Activated naive CD8-positive, alpha-beta T cell treated with anti-CD3 and anti-CD28 coated beads, Interleukin-2, amount 50 U/mL, for 24 hours (primary cell): Measurements from ENCODE around the gene KLHL24.
"Not testable (repeated sequence)": the region's sequence is repeated elsewhere in the genome, so short reads cannot be mapped to it uniquely, and the experiment has no call there.

Source experiments
- ATAC-seq: fragments of 150-1000 bp; cut with Tn5 transposase; one replicate; pipeline ENCODE4 v1.10.0; 2021
- DNase-seq: peaks from one replicate; pipeline ENCODE4 v3.0.0; 2021
- H3K27ac Mint-ChIP-seq: one replicate; pipeline ENCODE4 v1.8.0; 2021; ENCODE audit warnings: mild to moderate bottlenecking, mixed read lengths
- H3K27me3 Mint-ChIP-seq: one replicate; pipeline ENCODE4 v1.8.0; 2021; ENCODE audit warnings: mixed read lengths
- H3K36me3 Mint-ChIP-seq: one replicate; pipeline ENCODE4 v1.8.0; 2021; ENCODE audit warnings: low read depth, mixed read lengths
- H3K4me1 Mint-ChIP-seq: one replicate; pipeline ENCODE4 v1.8.0; 2021; ENCODE audit warnings: mixed read lengths
- H3K4me3 Mint-ChIP-seq: one replicate; pipeline ENCODE4 v1.8.0; 2021; ENCODE audit warnings: mild to moderate bottlenecking, moderate library complexity, mixed read lengths
- H3K9me3 Mint-ChIP-seq: one replicate; pipeline ENCODE4 v1.8.0; 2021; ENCODE audit warnings: mixed read lengths

KLHL24 gene

DNA sequence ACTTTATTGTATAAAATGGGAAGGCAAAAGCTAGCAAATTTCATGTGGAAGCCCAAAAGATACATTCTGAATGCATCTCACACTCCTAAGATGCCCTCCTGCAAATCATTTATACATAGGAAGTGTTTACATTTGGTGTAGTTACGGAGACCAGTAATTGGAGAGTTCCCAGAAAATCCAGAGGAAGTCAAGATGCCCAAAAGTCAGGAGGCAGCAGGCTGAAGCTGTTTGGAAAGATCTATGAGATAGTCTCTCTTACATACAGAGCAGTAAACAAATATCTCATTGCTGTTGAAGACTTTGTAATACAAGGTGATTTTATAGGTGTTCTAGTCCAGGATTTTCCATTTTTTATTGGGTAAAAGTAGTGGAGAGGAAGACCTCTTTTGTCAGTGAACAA, 8.8 kb downstream of the KLHL24 start:
- H3K4me1 Mint-ChIP-seq: peaks cover 25% of the 10 kb centered on the region
- peaks cover 11% of the 10 kb centered on the region for H3K36me3 Mint-ChIP-seq

DNA sequence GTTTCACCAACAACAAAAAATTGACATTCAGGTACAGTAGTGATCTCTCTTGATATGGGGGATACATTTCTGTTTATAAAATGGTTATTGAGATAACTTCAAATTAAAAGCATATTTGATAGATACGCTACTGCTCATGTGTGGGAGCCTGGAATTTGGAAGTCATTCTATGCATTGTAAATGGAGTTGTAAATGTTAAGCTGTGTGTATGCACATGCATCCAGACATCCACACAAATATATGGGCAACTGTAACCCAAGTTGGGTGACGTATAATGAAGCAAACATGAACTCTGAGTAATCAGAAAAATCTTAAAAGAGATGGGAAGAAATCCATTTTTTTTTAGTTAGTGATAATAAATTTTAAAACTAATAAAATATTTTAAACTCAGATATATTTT, 9.8 kb downstream of the KLHL24 start:
- no peak for ATAC-seq
- no peak for DNase-seq
- Mint-ChIP-seq H3K27ac (no peak overlapping the region), H3K4me1 (peaks cover 18% of the 10 kb centered on the region), H3K36me3 (peaks cover 19% of the 10 kb centered on the region), H3K9me3 (peaks cover 4% of the 10 kb centered on the region), H3K27me3 (no peaks in the 10 kb centered on the region), H3K4me3 (no peak overlapping the region)

More for the DNA sequence above, 8.8 kb downstream of the KLHL24 start:
- Mint-ChIP-seq H3K9me3 (no peaks in the 10 kb centered on the region), H3K27ac (no peak overlapping the region), H3K4me3 (no peak overlapping the region), H3K27me3 (no peaks in the 10 kb centered on the region)
- DNase-seq: no peak
- no peak for ATAC-seq

DNA sequence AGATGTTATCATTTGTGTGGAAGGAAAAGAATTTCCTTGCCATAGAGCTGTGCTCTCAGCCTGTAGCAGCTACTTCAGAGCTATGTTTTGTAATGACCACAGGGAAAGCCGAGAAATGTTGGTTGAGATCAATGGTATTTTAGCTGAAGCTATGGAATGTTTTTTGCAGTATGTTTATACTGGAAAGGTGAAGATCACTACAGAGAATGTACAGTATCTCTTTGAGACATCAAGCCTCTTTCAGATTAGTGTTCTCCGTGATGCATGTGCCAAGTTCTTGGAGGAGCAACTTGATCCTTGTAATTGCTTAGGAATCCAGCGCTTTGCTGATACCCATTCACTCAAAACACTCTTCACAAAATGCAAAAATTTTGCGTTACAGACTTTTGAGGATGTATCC, 15.1 kb downstream of the KLHL24 start:
- Mint-ChIP-seq H3K4me3 (no peak overlapping the region), H3K36me3 (peaks cover 59% of the 10 kb centered on the region), H3K4me1 (no peaks in the 10 kb centered on the region), H3K27ac (no peak overlapping the region), H3K27me3 (no peaks in the 10 kb centered on the region), H3K9me3 (peaks cover 33% of the 10 kb centered on the region)
- DNase-seq (no peak), ATAC-seq (no peak)

- ATAC-seq (no peak), DNase-seq (no peak)
- Mint-ChIP-seq H3K36me3 (peaks cover 68% of the 10 kb centered on the region), H3K9me3 (peaks cover 41% of the 10 kb centered on the region), H3K27me3 (no peaks in the 10 kb centered on the region), H3K4me1 (peaks cover 5% of the 10 kb centered on the region), H3K27ac (no peak overlapping the region), H3K4me3 (no peak overlapping the region)
These were observed 18.0 kb downstream of the KLHL24 start for GRCh38 chr3:183653209-183654064.

GRCh38 chr3:183654727-183655126, 19.3 kb downstream of the KLHL24 start:
- Mint-ChIP-seq H3K36me3 (peaks cover 59% of the 10 kb centered on the region), H3K27me3 (no peaks in the 10 kb centered on the region), H3K4me1 (peaks cover 8% of the 10 kb centered on the region), H3K9me3 (peaks cover 40% of the 10 kb centered on the region), H3K4me3 (no peak overlapping the region), H3K27ac (no peak overlapping the region)
- ATAC-seq (no peak), DNase-seq (no peak)

GRCh38 chr3:183662099-183662498, 26.7 kb downstream of the KLHL24 start:
- ATAC-seq (no peak), DNase-seq (no peak)
- Mint-ChIP-seq H3K27me3 (no peaks in the 10 kb centered on the region), H3K4me1 (peaks cover 16% of the 10 kb centered on the region), H3K36me3 (peaks cover 19% of the 10 kb centered on the region), H3K27ac (no peak overlapping the region), H3K9me3 (peaks cover under 1% of the 10 kb centered on the region), H3K4me3 (no peak overlapping the region)

- Mint-ChIP-seq H3K9me3 (no peaks in the 10 kb centered on the region), H3K4me1 (peaks cover 10% of the 10 kb centered on the region), H3K27ac (no peak overlapping the region), H3K36me3 (peaks cover 14% of the 10 kb centered on the region), H3K27me3 (no peaks in the 10 kb centered on the region), H3K4me3 (no peak overlapping the region)
- DNase-seq: no peak
- ATAC-seq: no peak
These were observed 29.5 kb downstream of the KLHL24 start for GRCh38 chr3:183664913-183665381.

DNA sequence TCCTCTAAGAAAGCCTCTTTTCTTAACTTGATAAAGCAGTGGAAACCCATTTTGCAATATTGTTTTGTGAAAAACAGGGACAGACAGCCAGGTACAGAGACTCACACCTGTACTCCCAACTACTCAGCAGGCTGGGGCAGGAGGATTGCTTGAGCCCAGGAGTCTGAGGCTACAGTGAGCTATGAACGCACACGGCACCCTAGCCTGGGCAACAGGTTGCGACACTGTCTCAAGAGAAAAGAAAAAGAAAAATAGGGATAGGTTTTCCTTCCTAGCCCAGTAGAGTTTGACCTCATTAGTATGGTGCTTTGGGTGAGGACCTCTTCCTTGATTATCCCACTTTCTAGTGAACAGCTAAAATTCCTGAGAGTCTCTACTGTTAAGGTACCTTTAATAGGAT, 44.6 kb downstream of the KLHL24 start:
- no peak for ATAC-seq
- no peak overlapping the region for H3K27ac Mint-ChIP-seq

GRCh38 chr3:183687705-183688104, 52.3 kb downstream of the KLHL24 start:
- ATAC-seq (no peak), DNase-seq (no peak)
- H3K4me1 Mint-ChIP-seq: peaks cover under 1% of the 10 kb centered on the region
- H3K9me3 Mint-ChIP-seq: no peaks in the 10 kb centered on the region
- no peaks in the 10 kb centered on the region for H3K27me3 Mint-ChIP-seq
- H3K36me3 Mint-ChIP-seq: no peaks in the 10 kb centered on the region
- no peak overlapping the region for H3K4me3 Mint-ChIP-seq
- no peak overlapping the region for H3K27ac Mint-ChIP-seq

More for the DNA sequence above, 44.6 kb downstream of the KLHL24 start:
- Mint-ChIP-seq H3K4me3 (no peak overlapping the region), H3K27me3 (no peaks in the 10 kb centered on the region), H3K36me3 (peaks cover 7% of the 10 kb centered on the region), H3K4me1 (peaks cover 6% of the 10 kb centered on the region), H3K9me3 (no peaks in the 10 kb centered on the region)
- DNase-seq: no peak

- DNase-seq (no peak), ATAC-seq (no peak)
- H3K27ac Mint-ChIP-seq: no peak overlapping the region
- no peak overlapping the region for H3K4me3 Mint-ChIP-seq
- no peaks in the 10 kb centered on the region for H3K27me3 Mint-ChIP-seq
- H3K9me3 Mint-ChIP-seq: no peaks in the 10 kb centered on the region
- no peaks in the 10 kb centered on the region for H3K36me3 Mint-ChIP-seq
- no peaks in the 10 kb centered on the region for H3K4me1 Mint-ChIP-seq
These were observed 53.5 kb downstream of the KLHL24 start for GRCh38 chr3:183688874-183689273.

GRCh38 chr3:183689621-183690020, 54.2 kb downstream of the KLHL24 start:
- H3K4me1 Mint-ChIP-seq, ATAC-seq, DNase-seq, H3K27me3 Mint-ChIP-seq, H3K27ac Mint-ChIP-seq, H3K36me3 Mint-ChIP-seq, H3K4me3 Mint-ChIP-seq, H3K9me3 Mint-ChIP-seq: not testable (repeated sequence)

DNA sequence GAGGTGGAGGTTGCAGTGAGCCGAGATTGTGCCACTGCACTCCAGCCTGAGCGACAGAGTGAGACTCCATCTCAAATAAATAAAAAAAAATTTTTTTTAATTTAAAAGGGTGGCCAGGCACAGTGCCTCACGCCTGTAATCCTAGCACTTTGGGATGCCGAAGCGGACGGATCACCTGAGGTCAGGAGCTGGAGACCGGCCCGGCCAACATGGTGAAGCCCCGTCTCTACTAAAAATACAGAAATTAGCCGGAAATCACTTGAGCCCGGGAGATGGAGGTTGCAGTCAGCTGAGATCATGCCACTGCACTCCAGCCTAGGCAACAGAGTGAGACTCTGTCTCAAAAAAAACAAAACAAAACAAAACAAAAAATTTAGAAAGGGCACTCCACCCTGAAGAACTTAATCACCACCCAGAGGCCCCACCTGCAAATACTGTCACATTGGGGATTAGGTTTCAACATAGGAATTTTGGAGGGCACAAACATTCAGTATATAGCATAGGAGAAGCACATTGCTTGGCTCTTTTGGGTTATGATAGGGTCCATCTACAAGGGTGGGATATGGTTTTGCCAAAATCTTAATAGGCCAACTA, 55.1 kb downstream of the KLHL24 start:
- ATAC-seq (no peak), DNase-seq (no peak)
- Mint-ChIP-seq H3K36me3 (no peaks in the 10 kb centered on the region), H3K27ac (no peak overlapping the region), H3K4me1 (no peaks in the 10 kb centered on the region), H3K9me3 (no peaks in the 10 kb centered on the region), H3K4me3 (no peak overlapping the region), H3K27me3 (no peaks in the 10 kb centered on the region)

GRCh38 chr3:183692436-183692835, 57.0 kb downstream of the KLHL24 start:
- no peak overlapping the region for H3K4me3 Mint-ChIP-seq

DNA sequence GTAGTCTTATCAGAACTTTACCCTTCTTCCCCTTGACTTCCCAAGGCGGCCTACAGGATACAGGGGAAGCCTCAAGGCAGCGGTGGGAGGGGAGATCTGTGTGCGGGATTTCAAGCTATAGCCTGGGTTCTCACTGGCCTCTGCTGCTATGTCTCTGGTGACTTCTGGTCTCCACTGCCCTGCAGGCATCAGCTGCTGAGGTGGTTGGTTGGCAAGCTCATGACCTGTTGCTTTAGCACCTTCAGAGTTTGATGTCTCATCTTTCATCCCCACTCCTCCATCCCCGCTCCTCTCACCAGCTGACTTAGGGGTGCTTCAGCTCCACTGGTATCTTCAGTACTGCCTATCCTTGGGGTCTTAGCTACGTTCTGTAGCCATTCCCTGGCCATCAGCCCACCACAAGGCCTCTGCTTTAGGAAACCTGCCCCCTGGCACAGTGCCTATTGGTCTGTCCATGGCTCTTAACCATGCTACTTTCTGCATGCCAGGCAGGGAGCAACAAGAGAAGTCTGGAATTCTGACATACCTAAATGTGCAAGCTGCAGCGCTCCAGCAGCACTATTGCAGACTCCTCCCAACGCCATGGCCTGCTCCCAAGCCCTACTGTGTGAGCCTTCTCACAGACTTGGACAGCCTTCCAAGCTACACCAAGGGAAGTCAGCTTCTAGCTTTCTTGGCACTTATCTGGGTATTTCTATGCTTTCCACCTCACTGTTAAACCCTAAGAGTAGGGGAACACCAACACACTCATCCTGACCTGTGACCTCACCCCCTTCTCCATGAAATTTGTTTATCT, 60.3 kb downstream of the KLHL24 start:
- Mint-ChIP-seq H3K4me1 (peaks cover 30% of the 10 kb centered on the region), H3K27me3 (no peaks in the 10 kb centered on the region), H3K36me3 (peaks cover 12% of the 10 kb centered on the region), H3K9me3 (no peaks in the 10 kb centered on the region), H3K4me3 (no peak overlapping the region), H3K27ac (no peak overlapping the region)
- ATAC-seq (no peak), DNase-seq (no peak)

More at GRCh38 chr3:183692436-183692835, 57.0 kb downstream of the KLHL24 start:
- no peaks in the 10 kb centered on the region for H3K27me3 Mint-ChIP-seq
- no peaks in the 10 kb centered on the region for H3K9me3 Mint-ChIP-seq
- H3K36me3 Mint-ChIP-seq: no peaks in the 10 kb centered on the region
- no peak overlapping the region for H3K27ac Mint-ChIP-seq
- DNase-seq (no peak), ATAC-seq (no peak)
- H3K4me1 Mint-ChIP-seq: peaks cover 5% of the 10 kb centered on the region
